Activated CD4-positive, alpha-beta T cell treated with anti-CD3 and anti-CD28 coated beads, Interleukin-2, amount 50 U/mL, for 24 hours (primary cell): ENCODE data around the gene ADPRHL1.

Source experiments
- DNase-seq, 2 donors: peaks; one replicate each; pipeline ENCODE4 v3.0.0-alpha.2; 2020; ENCODE audit warnings: low read depth in 1 of 2, low spot score in 1 of 2

Gene ADPRHL1

DNA sequence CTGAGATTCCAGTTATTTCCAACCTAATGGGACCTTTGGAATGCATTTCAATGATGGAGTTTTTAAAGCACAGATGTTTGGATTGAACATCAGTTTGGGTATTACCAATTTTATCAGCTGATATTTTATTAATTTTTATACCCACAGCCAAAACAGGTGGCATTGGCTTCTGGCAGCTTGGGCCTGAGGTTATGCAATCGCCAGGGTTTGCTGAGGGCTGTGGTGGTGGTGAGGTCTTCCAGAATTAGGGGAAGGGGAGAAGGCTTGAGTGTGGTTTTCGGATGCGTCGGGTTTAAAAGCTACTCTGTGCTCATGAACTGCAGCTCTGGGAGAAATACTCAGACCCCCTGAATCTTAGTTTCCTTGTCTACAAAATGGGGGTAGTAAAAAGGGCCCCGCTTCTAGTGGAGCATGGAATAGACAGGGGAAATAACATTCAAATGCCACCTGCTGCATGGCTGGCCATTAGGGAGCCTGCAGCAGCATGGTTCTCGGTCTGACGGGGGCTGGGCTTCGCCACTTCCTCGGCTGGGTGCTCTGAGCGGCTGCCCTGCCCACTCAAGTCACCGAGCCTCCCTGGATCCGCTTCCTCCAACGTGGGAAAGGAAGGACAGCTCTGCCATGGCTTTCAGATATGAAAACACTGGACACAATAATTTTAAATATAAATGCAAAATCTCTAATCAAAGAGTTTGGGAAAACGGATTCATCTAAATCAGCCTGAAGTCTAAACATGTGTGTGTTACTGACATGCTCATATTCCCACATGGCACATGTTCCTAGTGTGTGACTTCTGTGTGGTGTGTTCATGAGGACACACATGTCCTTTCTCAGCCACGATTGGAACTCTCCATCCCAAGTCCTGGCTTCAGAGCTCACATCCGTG is 35.2 kb downstream of the ADPRHL1 start:
- DNase-seq: no peak

DNA sequence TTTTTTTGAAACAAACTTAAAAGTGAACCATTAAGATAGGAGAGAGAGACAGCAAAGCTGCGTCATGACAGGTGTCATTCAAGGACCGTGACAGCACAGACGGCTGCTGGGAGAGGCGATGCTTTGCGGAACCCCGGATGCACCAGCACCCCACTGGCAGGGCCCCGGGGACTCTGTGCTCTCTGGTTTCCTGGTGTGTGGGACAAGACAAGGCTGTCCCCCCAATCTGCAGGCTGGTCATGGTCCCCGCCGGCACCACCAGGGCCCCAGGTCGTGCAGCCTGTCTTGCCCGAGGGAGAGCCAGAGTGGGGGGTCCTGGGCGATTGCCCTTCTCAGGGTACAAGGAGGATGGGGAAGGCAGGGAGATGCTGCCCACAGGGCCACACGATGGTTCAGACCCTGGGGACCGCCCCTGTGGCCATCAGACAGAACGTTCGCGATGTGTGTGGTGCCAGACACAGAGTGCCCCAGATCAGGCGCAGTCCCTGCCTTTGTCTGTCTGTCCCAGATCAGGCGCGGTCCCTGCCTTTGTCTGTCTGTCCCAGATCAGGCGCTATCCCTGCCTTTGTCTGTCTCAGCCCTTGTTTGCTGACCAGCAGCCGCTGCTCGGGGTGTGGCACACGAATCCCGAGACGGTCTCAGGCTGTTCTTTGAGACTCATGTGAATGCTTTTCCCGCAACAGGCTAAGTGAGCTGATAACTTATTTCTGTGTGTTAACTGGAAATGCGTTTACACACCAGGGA is 36.1 kb downstream of the ADPRHL1 start:
- DNase-seq: no peak

- DNase-seq: no peak
Observed at GRCh38 chr13:113415825-113416224, 37.5 kb downstream of the ADPRHL1 start.

- no peak for DNase-seq
Observed at GRCh38 chr13:113415032-113415431, 38.3 kb downstream of the ADPRHL1 start.

DNA sequence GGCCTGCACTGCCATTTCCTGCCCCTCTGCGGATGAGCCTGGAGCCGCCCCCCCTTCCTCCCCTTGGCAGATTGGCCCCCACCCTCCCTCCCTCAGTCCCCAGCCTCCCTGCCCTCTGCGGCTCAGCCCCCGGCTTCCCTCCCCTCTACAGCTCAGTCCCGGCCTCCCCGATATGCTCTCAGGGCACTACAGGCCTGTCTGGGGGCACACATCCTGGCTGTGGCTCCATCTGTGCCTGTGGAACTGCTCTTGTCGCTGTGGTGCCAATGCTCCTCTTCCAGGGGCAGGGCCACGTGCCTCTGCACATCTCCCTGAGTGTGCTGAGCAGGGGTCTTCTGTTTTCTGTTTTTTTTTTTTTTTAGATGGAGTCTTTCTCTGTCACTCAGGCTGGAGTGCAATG is 39.0 kb downstream of the ADPRHL1 start:
- no peak for DNase-seq

DNA sequence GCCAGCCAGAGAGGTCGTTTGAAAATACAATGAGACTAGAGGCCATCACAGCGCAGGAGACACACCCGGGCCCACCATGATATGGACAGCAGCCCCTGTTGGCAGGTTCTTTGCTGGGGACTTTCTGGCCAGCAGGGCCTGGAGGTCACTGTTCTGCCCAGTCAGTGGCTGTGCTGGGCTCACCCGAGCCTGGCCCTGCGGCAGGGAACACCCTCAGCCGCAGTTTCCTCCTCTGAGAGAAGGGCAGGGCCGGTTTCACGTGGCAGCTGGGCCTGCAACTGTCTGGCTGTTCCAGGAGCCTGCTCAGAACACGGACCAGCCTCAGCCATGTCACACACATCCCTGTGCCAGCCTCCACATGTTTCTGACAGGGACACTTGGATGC is 39.4 kb downstream of the ADPRHL1 start:
- no peak for DNase-seq

- no peak for DNase-seq
Observed at GRCh38 chr13:113413178-113413897, 40.0 kb downstream of the ADPRHL1 start.

DNA sequence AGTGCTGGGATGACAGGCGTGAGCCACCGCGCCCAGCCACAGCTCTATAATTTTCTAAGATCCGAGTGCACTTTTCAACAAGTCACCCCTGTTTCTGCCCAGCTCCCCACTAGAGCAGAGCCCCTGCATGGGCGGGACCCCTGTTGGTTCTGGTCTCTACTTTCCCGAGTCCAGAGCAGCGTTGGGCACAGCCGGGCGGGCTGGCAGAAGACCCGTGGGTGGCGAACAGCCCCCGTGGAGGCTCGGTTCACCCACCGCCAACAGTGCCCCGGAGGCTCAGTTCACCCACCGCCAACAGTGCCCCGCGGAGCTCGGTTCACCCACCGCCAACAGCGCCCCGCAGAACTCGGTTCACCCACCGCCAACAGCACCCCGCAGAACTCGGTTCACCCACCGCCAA is 40.8 kb downstream of the ADPRHL1 start:
- DNase-seq: no peak

- DNase-seq: no peak
Observed at GRCh38 chr13:113411216-113412023, 41.9 kb downstream of the ADPRHL1 start.

DNA sequence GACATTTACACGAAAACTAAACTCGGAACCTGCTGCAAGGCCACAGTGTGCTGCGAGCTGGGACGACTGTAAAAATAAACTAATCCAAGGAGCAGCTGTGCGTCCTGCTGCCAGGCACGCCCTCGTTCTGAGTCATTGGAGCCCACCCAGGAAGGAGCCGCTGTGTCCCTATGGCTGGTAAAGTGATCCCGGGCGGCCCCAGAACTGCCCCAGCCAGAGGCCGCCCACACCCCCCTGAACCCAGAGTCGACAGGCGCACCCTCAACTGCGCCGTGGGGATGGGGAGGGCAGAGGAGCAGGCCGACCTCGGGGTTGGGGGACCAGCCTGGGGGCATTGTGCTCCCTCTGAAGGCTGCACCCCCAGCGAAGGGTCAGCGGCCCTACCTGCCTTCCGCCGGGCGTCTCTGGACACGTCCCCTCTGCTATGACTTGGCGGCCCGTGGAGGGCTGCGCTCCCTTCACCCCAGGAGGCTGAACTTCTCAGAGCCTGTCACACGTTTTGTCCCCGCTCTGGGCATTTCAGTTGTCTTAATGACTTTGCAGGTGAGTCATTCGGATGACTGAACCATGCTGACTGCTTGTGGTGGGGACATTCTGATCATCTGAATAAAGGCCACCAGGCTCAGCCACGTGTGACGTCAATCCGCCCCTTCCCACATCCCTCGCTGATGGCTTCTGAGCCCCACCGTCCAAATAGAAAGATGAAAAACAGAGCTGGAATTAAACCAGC is 42.7 kb downstream of the ADPRHL1 start:
- DNase-seq: no peak

- DNase-seq: no peak
Observed at GRCh38 chr13:113408562-113408961, 44.7 kb downstream of the ADPRHL1 start.

DNA sequence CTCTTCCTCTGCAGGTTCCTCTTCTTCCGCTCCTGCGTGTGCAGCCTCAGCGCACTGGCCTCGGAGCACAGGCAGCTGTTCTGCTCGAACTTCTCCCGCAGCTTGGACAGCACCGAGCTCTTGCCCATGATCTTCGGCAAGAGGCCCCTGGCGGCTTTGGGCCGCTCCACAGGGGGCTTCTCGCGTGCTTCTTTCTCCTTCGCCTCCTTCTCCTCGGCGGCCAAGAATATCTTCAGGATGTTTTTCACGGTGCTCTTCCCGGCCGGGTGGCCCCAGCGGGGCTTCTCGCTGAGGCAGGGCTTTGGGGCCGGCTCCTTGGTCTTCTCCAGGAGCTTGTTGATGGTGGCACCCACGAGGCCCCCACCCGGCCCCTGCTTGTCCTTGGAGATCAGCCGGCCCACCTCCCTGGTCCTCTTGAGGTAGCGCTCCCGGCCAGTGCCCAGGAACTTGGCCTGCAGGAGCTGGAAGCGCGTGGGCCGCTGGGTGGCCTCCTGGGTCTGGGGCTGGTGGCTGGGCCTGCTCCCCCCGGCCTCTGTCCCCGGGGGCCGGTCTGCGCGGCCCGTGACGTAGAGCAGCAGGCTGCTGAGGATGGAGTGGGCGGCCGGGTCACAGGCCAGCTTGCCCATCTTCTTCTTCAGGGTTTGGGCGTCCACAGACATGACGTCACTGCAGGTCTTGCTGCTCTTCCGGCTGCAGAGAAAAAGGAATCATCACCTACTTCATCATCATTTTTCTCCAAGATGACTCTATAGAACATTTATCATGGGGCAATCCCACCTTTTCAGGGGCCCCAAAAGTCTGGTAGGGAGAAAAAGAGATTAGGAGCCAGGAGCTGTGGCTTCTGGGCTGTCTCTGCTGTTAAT is 45.5 kb downstream of the ADPRHL1 start:
- DNase-seq: no peak

DNA sequence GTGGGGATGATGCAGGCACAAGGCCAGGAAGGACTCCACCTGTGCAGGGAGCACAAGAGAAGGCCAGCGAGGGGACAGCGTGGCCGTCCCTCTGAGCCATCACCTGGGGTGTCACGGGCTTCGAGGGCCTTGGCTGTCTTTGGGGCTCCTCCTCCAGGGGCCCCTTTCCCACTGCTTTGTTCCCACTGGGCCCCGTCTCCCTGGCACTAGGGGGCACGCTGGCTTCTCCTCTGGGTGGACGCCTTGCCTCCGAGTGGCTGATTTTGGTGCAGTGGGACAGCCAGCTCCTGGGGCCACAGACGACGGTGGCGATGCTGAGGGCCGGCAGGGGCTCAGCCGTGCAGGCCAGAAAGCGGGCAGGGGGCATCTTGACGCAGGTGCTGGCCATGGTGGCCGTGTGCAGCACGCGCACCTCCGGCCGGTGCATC is 46.2 kb downstream of the ADPRHL1 start:
- no peak for DNase-seq

DNA sequence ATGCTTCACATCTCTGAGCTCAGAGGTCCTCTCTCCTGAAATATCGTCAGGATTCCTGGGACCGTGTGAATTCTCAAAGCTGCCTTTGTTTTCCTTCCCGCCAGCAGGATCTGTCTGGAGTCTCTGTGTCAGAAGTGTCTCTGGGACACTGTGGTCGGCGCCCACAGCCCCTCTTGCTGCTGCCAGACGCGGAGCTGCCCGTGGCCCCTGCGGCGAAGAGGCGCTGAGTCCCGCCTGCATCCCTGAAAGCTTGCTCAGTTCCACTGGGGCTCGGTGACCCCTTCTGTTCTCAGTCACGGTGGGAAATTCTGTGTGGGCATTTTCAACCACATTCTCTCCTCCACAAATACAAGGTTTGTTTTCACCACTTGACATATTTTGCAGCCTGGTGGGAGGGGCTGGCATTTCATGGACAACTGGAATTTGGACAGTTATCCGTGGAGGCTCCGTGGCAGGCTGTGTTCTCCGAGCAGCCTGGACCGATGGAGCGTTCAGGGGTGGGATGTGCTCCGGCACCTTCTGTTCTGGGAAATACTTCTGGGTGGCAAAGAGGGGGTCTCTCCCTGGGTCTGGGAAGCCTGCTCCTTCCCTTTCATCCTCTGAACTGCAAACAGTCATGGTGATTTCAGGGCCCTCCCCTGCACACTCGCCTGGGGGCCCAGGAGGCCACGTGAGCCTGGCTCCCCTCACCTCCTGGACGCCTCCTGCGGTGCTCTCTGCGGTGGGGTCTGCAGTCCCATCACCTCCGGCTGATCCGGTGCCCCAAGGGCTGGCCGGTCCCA is 46.8 kb downstream of the ADPRHL1 start:
- no peak for DNase-seq

GRCh38 chr13:113405481-113406300 is 47.6 kb downstream of the ADPRHL1 start:
- no peak for DNase-seq

GRCh38 chr13:113404723-113405471 is 48.4 kb downstream of the ADPRHL1 start:
- DNase-seq: no peak

DNA sequence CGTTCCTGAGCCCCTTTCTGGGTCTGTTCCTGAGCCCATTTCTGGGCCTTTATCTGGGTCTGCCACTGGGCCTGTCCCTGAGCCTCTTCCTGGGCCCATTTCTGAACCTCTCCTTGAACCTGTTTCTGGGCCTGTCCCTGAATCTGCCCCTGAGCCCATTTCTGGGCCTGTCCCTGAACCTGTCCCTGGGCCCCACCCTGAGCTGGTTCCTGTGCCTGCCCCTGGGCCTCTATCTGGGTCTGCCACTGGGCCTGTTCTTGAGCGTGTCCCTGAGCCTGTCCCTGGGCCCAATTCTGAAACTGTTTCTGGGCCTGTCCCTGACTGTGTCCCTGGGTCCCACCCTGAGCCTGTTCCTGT is 48.9 kb downstream of the ADPRHL1 start:
- DNase-seq: no peak
